ENCODE results near the gene RAVER1. TPM values are rescaled to one million over a fixed set of nuclear protein-coding genes. Genes with fewer than 3 reads are reported as not detected.

Gene RAVER1
- total and polyA plus RNA-seq, 2 of the 13 experiments (the other 11 are each of a cell fraction or from before 2014, with no cell fraction given), result 3.6 to 7.9 TPM

DNA sequence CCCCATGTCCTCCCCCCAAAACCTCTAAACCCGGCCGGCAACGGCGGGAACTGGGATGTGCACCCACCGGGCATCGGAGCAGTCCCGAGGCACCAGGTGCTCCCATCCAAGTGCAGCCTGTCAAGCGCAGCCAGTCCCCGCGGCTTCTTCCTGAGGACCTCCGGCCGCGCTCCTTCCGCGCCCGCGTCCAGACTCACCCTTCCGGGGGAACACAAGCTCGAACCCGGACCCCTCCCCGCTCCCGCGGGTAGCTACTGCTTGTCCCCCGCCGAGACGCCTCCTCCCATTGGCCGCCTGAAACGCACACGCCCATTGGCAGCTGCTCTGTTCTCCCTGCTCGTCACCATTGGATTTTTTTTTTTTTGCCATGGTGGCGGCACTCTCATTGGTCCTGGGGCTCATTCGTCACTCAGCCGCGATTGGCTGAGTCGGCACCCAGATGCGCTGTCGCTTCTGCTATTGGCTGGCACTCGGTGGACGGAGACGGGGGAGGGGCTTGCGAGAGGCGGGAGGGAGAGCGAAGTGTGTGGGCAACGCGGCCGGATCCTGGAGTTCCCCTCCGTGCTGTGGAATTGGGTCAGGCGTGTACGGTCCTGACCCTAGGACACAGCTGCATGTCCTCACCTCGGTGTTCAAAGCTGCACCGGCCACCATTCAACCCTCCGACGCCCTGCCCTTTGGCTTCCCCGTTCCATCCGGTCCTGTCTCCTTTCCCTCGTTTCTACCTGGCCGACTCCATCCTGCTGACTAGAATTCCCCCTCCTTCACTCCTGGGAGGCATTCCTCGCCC lies 47.2 kb upstream of the RAVER1 start, which contains the start of gene TYK2 (continued):
- TF ChIP-seq, protein P1, sequence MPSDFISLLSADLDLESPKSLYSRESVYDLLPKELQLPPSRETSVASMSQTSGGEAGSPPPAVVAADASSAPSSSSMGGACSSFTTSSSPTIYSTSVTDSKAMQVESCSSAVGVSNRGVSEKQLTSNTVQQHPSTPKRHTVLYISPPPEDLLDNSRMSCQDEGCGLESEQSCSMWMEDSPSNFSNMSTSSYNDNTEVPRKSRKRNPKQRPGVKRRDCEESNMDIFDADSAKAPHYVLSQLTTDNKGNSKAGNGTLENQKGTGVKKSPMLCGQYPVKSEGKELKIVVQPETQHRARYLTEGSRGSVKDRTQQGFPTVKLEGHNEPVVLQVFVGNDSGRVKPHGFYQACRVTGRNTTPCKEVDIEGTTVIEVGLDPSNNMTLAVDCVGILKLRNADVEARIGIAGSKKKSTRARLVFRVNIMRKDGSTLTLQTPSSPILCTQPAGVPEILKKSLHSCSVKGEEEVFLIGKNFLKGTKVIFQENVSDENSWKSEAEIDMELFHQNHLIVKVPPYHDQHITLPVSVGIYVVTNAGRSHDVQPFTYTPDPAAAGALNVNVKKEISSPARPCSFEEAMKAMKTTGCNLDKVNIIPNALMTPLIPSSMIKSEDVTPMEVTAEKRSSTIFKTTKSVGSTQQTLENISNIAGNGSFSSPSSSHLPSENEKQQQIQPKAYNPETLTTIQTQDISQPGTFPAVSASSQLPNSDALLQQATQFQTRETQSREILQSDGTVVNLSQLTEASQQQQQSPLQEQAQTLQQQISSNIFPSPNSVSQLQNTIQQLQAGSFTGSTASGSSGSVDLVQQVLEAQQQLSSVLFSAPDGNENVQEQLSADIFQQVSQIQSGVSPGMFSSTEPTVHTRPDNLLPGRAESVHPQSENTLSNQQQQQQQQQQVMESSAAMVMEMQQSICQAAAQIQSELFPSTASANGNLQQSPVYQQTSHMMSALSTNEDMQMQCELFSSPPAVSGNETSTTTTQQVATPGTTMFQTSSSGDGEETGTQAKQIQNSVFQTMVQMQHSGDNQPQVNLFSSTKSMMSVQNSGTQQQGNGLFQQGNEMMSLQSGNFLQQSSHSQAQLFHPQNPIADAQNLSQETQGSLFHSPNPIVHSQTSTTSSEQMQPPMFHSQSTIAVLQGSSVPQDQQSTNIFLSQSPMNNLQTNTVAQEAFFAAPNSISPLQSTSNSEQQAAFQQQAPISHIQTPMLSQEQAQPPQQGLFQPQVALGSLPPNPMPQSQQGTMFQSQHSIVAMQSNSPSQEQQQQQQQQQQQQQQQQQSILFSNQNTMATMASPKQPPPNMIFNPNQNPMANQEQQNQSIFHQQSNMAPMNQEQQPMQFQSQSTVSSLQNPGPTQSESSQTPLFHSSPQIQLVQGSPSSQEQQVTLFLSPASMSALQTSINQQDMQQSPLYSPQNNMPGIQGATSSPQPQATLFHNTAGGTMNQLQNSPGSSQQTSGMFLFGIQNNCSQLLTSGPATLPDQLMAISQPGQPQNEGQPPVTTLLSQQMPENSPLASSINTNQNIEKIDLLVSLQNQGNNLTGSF (CRISPR knock-in tag; IDR thresholded peaks at IDR 0.05), result peak; percentile 27; the same call in 1 of the 2 replicates
- TF ChIP-seq SNRNP70 (IDR thresholded peaks at IDR 0.05; ENCODE audit: low read depth, low read length) (no peak), REL (CRISPR knock-in tag; conservative IDR thresholded peaks at IDR 0.05) (no peak), HNRNPH1 (optimal IDR thresholded peaks at IDR 0.05; ENCODE audit: low read depth, low read length) (no peak), SOX5 (CRISPR knock-in tag; IDR thresholded peaks at IDR 0.05; ENCODE audit: borderline replicate concordance) (no peak), ZNF616 (CRISPR knock-in tag; IDR thresholded peaks at IDR 0.05; ENCODE audit: low read depth) (0 out of 2 replicates have a peak, but pooled peaks have one; percentile 20), TAF1 (CRISPR knock-in tag; IDR thresholded peaks at IDR 0.05) (peak; percentile 79), MAFF (IDR thresholded peaks at IDR 0.05; ENCODE audit: low read depth, low read length) (0 out of 2 replicates have a peak, but pooled peaks have one; percentile 25), ZNF773 (CRISPR knock-in tag; IDR thresholded peaks at IDR 0.05; ENCODE audit: borderline replicate concordance) (no peak), KAT8 (CRISPR knock-in tag; IDR thresholded peaks at IDR 0.05) (peak; percentile 98), YEATS4 (CRISPR knock-in tag; IDR thresholded peaks at IDR 0.05; ENCODE audit: borderline replicate concordance) (peak; percentile 88), SOX6 (IDR thresholded peaks at IDR 0.05) (no peak), SOX6 (CRISPR knock-in tag; IDR thresholded peaks at IDR 0.05) (no peak), SALL1 (CRISPR knock-in tag; IDR thresholded peaks at IDR 0.05) (no peak; the same call in 1 of the 2 replicates), MEIS2 (CRISPR knock-in tag; IDR thresholded peaks at IDR 0.05) (peak; percentile 54; the same call in 1 of the 2 replicates), ISX (CRISPR knock-in tag; conservative IDR thresholded peaks at IDR 0.05) (no peak), ASH2L (IDR thresholded peaks at IDR 0.05; ENCODE audit: insufficient read length, low read depth, low read length) (peak; percentile 74), ZNF746 (CRISPR knock-in tag; IDR thresholded peaks at IDR 0.05) (no peak), SRSF4 (IDR thresholded peaks at IDR 0.05; ENCODE audit: low read depth, low read length, poor library complexity, severe bottlenecking) (no peak)
- TF ChIP-seq, protein P2, sequence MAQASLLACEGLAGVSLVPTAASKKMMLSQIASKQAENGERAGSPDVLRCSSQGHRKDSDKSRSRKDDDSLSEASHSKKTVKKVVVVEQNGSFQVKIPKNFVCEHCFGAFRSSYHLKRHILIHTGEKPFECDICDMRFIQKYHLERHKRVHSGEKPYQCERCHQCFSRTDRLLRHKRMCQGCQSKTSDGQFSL (CRISPR knock-in tag; IDR thresholded peaks at IDR 0.05), result no peak
- TF ChIP-seq, protein P3, sequence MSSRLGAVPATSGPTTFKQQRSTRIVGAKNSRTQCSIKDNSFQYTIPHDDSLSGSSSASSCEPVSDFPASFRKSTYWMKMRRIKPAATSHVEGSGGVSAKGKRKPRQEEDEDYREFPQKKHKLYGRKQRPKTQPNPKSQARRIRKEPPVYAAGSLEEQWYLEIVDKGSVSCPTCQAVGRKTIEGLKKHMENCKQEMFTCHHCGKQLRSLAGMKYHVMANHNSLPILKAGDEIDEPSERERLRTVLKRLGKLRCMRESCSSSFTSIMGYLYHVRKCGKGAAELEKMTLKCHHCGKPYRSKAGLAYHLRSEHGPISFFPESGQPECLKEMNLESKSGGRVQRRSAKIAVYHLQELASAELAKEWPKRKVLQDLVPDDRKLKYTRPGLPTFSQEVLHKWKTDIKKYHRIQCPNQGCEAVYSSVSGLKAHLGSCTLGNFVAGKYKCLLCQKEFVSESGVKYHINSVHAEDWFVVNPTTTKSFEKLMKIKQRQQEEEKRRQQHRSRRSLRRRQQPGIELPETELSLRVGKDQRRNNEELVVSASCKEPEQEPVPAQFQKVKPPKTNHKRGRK (CRISPR knock-in tag; IDR thresholded peaks at IDR 0.05), result no peak
- TF ChIP-seq, protein P4, sequence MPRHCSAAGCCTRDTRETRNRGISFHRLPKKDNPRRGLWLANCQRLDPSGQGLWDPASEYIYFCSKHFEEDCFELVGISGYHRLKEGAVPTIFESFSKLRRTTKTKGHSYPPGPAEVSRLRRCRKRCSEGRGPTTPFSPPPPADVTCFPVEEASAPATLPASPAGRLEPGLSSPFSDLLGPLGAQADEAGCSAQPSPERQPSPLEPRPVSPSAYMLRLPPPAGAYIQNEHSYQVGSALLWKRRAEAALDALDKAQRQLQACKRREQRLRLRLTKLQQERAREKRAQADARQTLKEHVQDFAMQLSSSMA (CRISPR knock-in tag; IDR thresholded peaks at IDR 0.05), result 0 out of 2 replicates have a peak, but pooled peaks have one; percentile 53

All from HepG2 (cell line).